ENCODE results near the gene SLC29A4. TPM values are rescaled to one million over a fixed set of nuclear protein-coding genes. Genes with fewer than 3 reads are reported as not detected.
"Not testable (repeated sequence)": the region's sequence is repeated elsewhere in the genome, so short reads cannot be mapped to it uniquely, and the experiment has no call there.

The SLC29A4 gene
- total RNA-seq, 5 donors from 2014 or later (not counting 1 experiment from before 2014, with no cell fraction given), result 0.20 to 0.49 (median 0.32) TPM

DNA sequence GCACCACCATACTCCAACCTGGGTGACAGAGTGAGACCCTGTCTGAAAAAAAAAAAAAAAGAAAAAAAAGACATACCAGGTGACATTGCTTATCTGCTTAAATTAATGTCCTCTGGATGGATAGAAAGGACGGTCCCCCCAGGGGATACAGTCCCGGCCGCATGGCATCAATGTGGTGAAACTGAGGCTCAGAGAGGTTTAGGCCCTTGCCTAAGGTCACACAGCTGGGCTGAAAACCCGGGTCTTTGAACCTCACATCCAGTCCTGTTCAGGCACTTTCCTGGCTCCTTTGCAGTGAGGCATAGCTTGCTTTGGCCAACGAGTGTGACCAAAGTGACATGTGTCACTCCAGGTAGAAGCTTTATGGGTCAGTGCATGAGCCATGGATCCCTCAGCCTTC is 4.6 kb downstream of the SLC29A4 start:
- not testable (repeated sequence) for H3K9me3 ChIP-seq, H3K36me3 Mint-ChIP-seq
- CTCF ChIA-PET, result interaction anchor here in 1 of 2 donors (0.5 to 0.7 kb wide), 2 partner anchors 217 to 1894 kb away, joined by 3 read pairs; no protein-coding TSS in a partner anchor

DNA sequence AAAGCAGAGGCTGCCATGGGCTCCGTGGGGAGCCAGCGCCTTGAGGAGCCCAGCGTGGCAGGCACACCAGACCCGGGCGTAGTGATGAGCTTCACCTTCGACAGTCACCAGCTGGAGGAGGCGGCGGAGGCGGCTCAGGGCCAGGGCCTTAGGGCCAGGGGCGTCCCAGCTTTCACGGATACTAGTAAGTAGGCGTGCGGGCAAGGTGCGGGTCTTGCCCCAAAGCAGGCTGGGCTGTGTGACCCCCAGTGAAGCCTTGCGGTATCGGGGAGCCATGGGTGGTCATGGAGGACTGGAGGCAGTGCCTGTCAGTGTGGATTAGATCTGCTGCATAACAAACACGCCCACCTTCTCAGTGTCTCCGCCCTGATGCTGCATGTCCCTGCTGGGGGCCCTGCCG is 5.1 kb downstream of the SLC29A4 start:
- ATAC-seq (replicated peaks in 1 of 4) (no peak), DNase-seq (no peak)
- Histone ChIP-seq H3K27me3 (replicated peaks in 1 of 2; ENCODE audit: control insufficient read depth in 2 of 2, extremely low read depth in 1 of 2, insufficient read depth in 2 of 2, low read length in 1 of 2) (peaks cover 0 to 28% of the 10 kb centered on the region in 2 experiments), H3K9me3 (no peaks in the 10 kb centered on the region), H3K4me3 (ENCODE audit: control insufficient read depth in 1 of 2, extremely low read depth in 1 of 2, low read length in 1 of 2) (no peak overlapping the region), H3K36me3 (ENCODE audit: control insufficient read depth in 2 of 2, extremely low read depth in 1 of 2, insufficient read depth in 1 of 2, low read length in 1 of 2) (no peaks in the 10 kb centered on the region), H3K27ac (ENCODE audit: low read length) (no peak overlapping the region), H3K4me1 (ENCODE audit: control insufficient read depth in 1 of 2, extremely low read depth in 1 of 2, insufficient read depth in 2 of 2, low read length in 2 of 2) (peaks cover 0 to 9% of the 10 kb centered on the region in 2 experiments)
- WGBS (ENCODE audit: insufficient coverage), result 89% methylated on average over 17 of the region's 19 CpGs
- Mint-ChIP-seq H3K4me1 (peaks cover 0 to 2% (median 0%) of the 10 kb centered on the region in 3 donors), H3K4me3 (no peak overlapping the region), H3K36me3 (no peaks in the 10 kb centered on the region), H3K27me3 (peaks cover 4 to 17% of the 10 kb centered on the region in 2 donors), H3K9me3 (no peaks in the 10 kb centered on the region), H3K27ac (no peak overlapping the region)
- POLR2A ChIA-PET, result interaction anchor here (0.6 kb wide), 2 partner anchors 79 to 217 kb away, joined by 4 to 5 read pairs; no protein-coding TSS in a partner anchor
- CTCF ChIA-PET, result interaction anchor here in 1 of 2 donors (0.7 kb wide), 1 partner anchor 1894 kb away, joined by 3 read pairs; no protein-coding TSS in a partner anchor

More for the DNA sequence above, 4.6 kb downstream of the SLC29A4 start:
- H3K4me3 ChIP-seq (ENCODE audit: control insufficient read depth in 1 of 2, extremely low read depth in 1 of 2, low read length in 1 of 2); H3K4me1 Mint-ChIP-seq; DNase-seq; H3K36me3 ChIP-seq (ENCODE audit: control insufficient read depth in 2 of 2, extremely low read depth in 1 of 2, insufficient read depth in 1 of 2, low read length in 1 of 2); H3K27ac Mint-ChIP-seq; H3K9me3 Mint-ChIP-seq; H3K27ac ChIP-seq (ENCODE audit: low read length); ATAC-seq (replicated peaks in 1 of 4); H3K4me1 ChIP-seq (ENCODE audit: control insufficient read depth in 1 of 2, extremely low read depth in 1 of 2, insufficient read depth in 2 of 2, low read length in 2 of 2); H3K4me3 Mint-ChIP-seq; POLR2A ChIA-PET: not testable (repeated sequence)
- 80% methylated on average over 4 of the region's 5 CpGs for WGBS (ENCODE audit: insufficient coverage)
- peaks cover 4 to 17% of the 10 kb centered on the region in 2 donors for H3K27me3 Mint-ChIP-seq
- peaks cover 0 to 30% of the 10 kb centered on the region in 2 experiments for H3K27me3 ChIP-seq (replicated peaks in 1 of 2; ENCODE audit: control insufficient read depth in 2 of 2, extremely low read depth in 1 of 2, insufficient read depth in 2 of 2, low read length in 1 of 2)

DNA sequence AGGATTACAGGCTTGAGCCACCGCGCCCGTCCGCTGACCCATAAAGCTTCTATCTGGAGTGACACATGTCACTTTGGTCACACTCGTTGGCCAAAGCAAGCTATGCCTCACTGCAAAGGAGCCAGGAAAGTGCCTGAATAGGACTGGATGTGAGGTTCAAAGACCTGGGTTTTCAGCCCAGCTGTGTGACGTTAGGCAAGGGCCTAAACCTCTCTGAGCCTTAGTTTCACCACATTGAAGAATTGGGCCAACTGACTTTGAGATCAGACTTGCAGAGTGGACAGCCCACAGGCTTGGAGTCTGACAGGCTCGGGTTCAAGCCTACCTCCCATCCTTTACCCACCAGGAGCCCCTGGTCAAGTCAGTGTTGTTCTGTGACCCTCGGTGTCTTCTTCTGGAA is 5.8 kb downstream of the SLC29A4 start:
- H3K36me3 ChIP-seq (ENCODE audit: control insufficient read depth in 2 of 2, extremely low read depth in 1 of 2, insufficient read depth in 1 of 2, low read length in 1 of 2); POLR2A ChIA-PET; H3K4me1 ChIP-seq (ENCODE audit: control insufficient read depth in 1 of 2, extremely low read depth in 1 of 2, insufficient read depth in 2 of 2, low read length in 2 of 2); ATAC-seq (replicated peaks in 1 of 4); H3K27ac Mint-ChIP-seq; H3K9me3 Mint-ChIP-seq; H3K4me1 Mint-ChIP-seq; H3K4me3 ChIP-seq (ENCODE audit: control insufficient read depth in 1 of 2, extremely low read depth in 1 of 2, low read length in 1 of 2); H3K9me3 ChIP-seq; H3K36me3 Mint-ChIP-seq; H3K4me3 Mint-ChIP-seq; DNase-seq; CTCF ChIA-PET; H3K27ac ChIP-seq (ENCODE audit: low read length): not testable (repeated sequence)
- peaks cover 4 to 17% of the 10 kb centered on the region in 2 donors for H3K27me3 Mint-ChIP-seq
- 97% methylated on average over 6 of the region's 8 CpGs for WGBS (ENCODE audit: insufficient coverage)
- H3K27me3 ChIP-seq (replicated peaks in 1 of 2; ENCODE audit: control insufficient read depth in 2 of 2, extremely low read depth in 1 of 2, insufficient read depth in 2 of 2, low read length in 1 of 2), result peaks cover 0 to 24% of the 10 kb centered on the region in 2 experiments

DNA sequence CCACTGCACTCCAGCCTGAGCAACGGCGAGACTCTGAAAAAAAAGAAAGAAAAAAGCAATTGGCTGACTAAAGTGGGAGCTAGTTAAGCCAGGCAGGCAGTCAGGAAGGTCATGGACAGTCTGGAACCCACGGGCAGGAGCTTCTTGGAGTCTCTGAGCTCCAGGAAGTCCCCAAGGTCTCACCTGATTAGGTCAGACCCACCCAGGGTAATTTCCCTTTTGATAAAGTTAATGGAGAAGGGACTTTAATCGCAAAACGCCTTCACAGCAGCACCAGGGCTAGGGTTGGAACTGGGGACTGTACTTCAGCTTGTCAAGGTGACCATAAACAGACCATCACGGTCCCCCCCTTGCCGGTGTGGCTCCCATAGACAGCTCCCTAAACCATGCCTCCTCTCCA is 6.6 kb downstream of the SLC29A4 start:
- H3K27ac Mint-ChIP-seq, result no peak overlapping the region
- H3K27me3 Mint-ChIP-seq, result peaks cover under 1 to 10% of the 10 kb centered on the region in 2 donors
- Histone ChIP-seq H3K9me3 (no peaks in the 10 kb centered on the region), H3K27ac (ENCODE audit: low read length) (no peak overlapping the region), H3K4me3 (ENCODE audit: control insufficient read depth in 1 of 2, extremely low read depth in 1 of 2, low read length in 1 of 2) (no peak overlapping the region), H3K27me3 (replicated peaks in 1 of 2; ENCODE audit: control insufficient read depth in 2 of 2, extremely low read depth in 1 of 2, insufficient read depth in 2 of 2, low read length in 1 of 2) (peaks cover 0 to 17% of the 10 kb centered on the region in 2 experiments), H3K4me1 (ENCODE audit: control insufficient read depth in 1 of 2, extremely low read depth in 1 of 2, insufficient read depth in 2 of 2, low read length in 2 of 2) (no peaks in the 10 kb centered on the region), H3K36me3 (ENCODE audit: control insufficient read depth in 2 of 2, extremely low read depth in 1 of 2, insufficient read depth in 1 of 2, low read length in 1 of 2) (no peaks in the 10 kb centered on the region)
- no peaks in the 10 kb centered on the region for H3K36me3 Mint-ChIP-seq
- H3K4me1 Mint-ChIP-seq, result peaks cover 0 to under 1% (median 0%) of the 10 kb centered on the region in 3 donors
- peaks cover 0 to 1% (median under 1%) of the 10 kb centered on the region in 3 donors for H3K9me3 Mint-ChIP-seq
- 85% methylated on average over 4 of the region's 7 CpGs for WGBS (ENCODE audit: insufficient coverage)
- no peak overlapping the region for H3K4me3 Mint-ChIP-seq
- no peak for ATAC-seq (replicated peaks in 1 of 4)
- no peak for DNase-seq
- ChIA-PET POLR2A (no interaction called here), CTCF (no interaction called here)

DNA sequence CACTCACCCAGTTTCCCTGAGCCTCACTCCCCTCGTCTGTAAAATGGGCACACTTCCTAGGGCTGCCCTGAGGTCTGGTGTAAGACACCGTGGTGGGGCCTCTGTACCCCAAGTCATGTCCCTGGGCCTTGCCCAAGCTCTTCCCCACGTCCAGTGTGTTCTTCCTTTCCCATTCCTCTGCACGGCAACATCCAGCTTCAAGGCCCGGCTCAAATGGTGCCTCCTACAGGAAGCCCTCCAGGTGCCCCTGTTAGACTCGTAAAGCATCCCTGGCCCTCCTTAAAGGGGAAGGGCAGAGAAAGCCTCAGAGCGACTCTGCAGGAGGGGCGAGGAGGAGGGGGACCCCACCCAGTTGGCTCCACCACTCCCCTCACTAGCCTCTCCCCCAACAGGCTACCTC is 8.6 kb downstream of the SLC29A4 start:
- H3K36me3 ChIP-seq (ENCODE audit: control insufficient read depth in 2 of 2, extremely low read depth in 1 of 2, insufficient read depth in 1 of 2, low read length in 1 of 2), result no peaks in the 10 kb centered on the region
- H3K27me3 ChIP-seq (replicated peaks in 1 of 2; ENCODE audit: control insufficient read depth in 2 of 2, extremely low read depth in 1 of 2, insufficient read depth in 2 of 2, low read length in 1 of 2), result peaks cover 0 to 8% of the 10 kb centered on the region in 2 experiments
- H3K9me3 ChIP-seq, result no peaks in the 10 kb centered on the region
- no peak overlapping the region for H3K27ac Mint-ChIP-seq
- DNase-seq (no peak), ATAC-seq (replicated peaks in 1 of 4) (no peak)
- no peak overlapping the region for H3K27ac ChIP-seq (ENCODE audit: low read length)
- ChIA-PET CTCF (interaction anchor here in 1 of 2 donors (0.7 kb wide), 1 partner anchor 367 kb away, joined by 3 read pairs; no protein-coding TSS in a partner anchor), POLR2A (no interaction called here)
- 73% methylated on average over 5 of the region's 8 CpGs for WGBS (ENCODE audit: insufficient coverage)
- H3K36me3 Mint-ChIP-seq, result no peaks in the 10 kb centered on the region
- H3K9me3 Mint-ChIP-seq, result peaks cover 0 to 9% (median 9%) of the 10 kb centered on the region in 3 donors
- H3K4me1 Mint-ChIP-seq, result peaks cover 0 to 3% (median 0%) of the 10 kb centered on the region in 3 donors
- H3K4me3 Mint-ChIP-seq, result no peak overlapping the region
- no peaks in the 10 kb centered on the region for H3K4me1 ChIP-seq (ENCODE audit: control insufficient read depth in 1 of 2, extremely low read depth in 1 of 2, insufficient read depth in 2 of 2, low read length in 2 of 2)
- no peak overlapping the region for H3K4me3 ChIP-seq (ENCODE audit: control insufficient read depth in 1 of 2, extremely low read depth in 1 of 2, low read length in 1 of 2)
- H3K27me3 Mint-ChIP-seq, result peaks cover 0 to 5% of the 10 kb centered on the region in 2 donors

DNA sequence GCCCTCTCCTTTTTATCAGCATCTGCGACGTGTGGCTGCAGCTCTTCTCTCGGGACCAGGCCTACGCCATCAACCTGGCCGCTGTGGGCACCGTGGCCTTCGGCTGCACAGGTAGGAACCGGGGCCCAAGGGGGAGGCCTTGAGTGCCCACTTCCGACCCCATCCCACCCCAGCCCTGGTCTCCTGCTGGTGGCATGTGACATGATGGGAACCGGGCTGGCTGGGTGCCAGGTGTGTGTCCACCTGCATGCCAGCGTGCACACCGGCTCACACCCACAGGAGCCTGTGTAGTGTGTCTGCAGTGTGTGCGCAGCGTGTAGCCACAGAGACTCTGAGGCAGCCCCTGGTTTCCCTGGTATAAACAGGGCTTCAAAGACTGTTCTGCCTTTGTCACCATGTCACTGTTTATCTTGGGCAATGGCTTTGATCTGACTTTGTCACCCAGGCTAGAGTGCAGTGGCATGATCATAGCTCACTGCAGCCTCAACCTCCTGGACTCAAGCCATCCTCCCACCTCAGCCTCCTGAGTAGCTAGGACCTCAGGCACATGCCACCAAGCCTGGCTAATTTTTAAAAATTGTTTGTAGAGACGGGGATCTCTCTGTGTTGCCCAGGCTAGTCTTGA is 9.1 kb downstream of the SLC29A4 start:
- H3K4me1 Mint-ChIP-seq; H3K36me3 Mint-ChIP-seq; DNase-seq; H3K36me3 ChIP-seq (ENCODE audit: control insufficient read depth in 2 of 2, extremely low read depth in 1 of 2, insufficient read depth in 1 of 2, low read length in 1 of 2); POLR2A ChIA-PET; H3K27me3 ChIP-seq (replicated peaks in 1 of 2; ENCODE audit: control insufficient read depth in 2 of 2, extremely low read depth in 1 of 2, insufficient read depth in 2 of 2, low read length in 1 of 2); CTCF ChIA-PET; H3K4me1 ChIP-seq (ENCODE audit: control insufficient read depth in 1 of 2, extremely low read depth in 1 of 2, insufficient read depth in 2 of 2, low read length in 2 of 2); H3K9me3 ChIP-seq; H3K27ac ChIP-seq (ENCODE audit: low read length); H3K9me3 Mint-ChIP-seq; H3K27me3 Mint-ChIP-seq; ATAC-seq (replicated peaks in 1 of 4); H3K27ac Mint-ChIP-seq; H3K4me3 ChIP-seq (ENCODE audit: control insufficient read depth in 1 of 2, extremely low read depth in 1 of 2, low read length in 1 of 2); H3K4me3 Mint-ChIP-seq: not testable (repeated sequence)
- WGBS (ENCODE audit: insufficient coverage), result 80% methylated on average over 7 of the region's 15 CpGs
